ENCODE data around the gene PNMA6E.

DNA sequence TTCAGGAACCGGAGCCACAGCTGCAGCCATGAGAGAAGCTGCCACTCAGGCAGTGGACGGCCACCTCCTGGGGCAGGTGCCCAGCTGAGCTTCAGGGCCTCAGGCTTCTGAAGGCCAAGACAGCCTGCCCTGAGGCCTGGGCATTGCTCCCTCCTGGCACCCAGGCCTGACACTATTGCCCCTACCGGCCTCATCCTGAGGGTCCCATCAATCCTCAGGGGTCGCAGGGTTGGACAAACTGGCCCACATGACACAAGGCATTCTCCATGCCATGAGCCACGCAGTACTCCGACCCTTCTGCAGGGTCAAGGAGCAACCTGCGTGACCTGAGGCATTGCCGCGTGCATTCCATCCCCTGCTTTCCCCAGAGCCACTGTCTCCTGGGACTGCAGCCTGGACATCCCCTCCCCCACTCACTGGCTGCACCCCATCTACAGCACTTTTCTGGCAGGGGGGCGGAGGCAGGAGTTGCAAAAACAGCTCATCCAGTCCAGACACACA is 7.1 kb upstream of the PNMA6E start:
- TF ChIP-seq, protein P1, sequence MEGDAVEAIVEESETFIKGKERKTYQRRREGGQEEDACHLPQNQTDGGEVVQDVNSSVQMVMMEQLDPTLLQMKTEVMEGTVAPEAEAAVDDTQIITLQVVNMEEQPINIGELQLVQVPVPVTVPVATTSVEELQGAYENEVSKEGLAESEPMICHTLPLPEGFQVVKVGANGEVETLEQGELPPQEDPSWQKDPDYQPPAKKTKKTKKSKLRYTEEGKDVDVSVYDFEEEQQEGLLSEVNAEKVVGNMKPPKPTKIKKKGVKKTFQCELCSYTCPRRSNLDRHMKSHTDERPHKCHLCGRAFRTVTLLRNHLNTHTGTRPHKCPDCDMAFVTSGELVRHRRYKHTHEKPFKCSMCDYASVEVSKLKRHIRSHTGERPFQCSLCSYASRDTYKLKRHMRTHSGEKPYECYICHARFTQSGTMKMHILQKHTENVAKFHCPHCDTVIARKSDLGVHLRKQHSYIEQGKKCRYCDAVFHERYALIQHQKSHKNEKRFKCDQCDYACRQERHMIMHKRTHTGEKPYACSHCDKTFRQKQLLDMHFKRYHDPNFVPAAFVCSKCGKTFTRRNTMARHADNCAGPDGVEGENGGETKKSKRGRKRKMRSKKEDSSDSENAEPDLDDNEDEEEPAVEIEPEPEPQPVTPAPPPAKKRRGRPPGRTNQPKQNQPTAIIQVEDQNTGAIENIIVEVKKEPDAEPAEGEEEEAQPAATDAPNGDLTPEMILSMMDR (IDR thresholded peaks at IDR 0.05; ENCODE audit: low read depth, low read length) = no peak
- TF ChIP-seq POLR2A (IDR thresholded peaks at IDR 0.05; ENCODE audit: extremely low read depth, insufficient read length) = no peak
- TF ChIP-seq, protein P2, sequence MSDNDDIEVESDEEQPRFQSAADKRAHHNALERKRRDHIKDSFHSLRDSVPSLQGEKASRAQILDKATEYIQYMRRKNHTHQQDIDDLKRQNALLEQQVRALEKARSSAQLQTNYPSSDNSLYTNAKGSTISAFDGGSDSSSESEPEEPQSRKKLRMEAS (IDR thresholded peaks at IDR 0.05; ENCODE audit: low read depth, low read length) = no peak
